Thyroid gland (tissue), 4 donors: ENCODE results near the gene ATF6.

Source experiments
- CTCF ChIP-seq, 6 experiments: fragments of 200-600 bp in 3 of 6; fragments of 450-650 bp in 3 of 6; sonication (generic) in 3 of 6; IDR thresholded peaks; one replicate each; pipeline ENCODE4 v1.5.1; 2016 to 2019; ENCODE audit warnings: antibody characterized with exemption in 6 of 6, mild to moderate bottlenecking in 2 of 6, inconsistent platforms in 1 of 6, moderate library complexity in 1 of 6
- POLR2A ChIP-seq, 2 donors: fragments of 450-650 bp; IDR thresholded peaks; one replicate each; pipeline ENCODE4 v1.6.1; 2017; ENCODE audit warnings: antibody characterized with exemption in 2 of 2, mild to moderate bottlenecking in 2 of 2, moderate library complexity in 1 of 2

- TF ChIP-seq CTCF (IDR thresholded peaks at IDR 0.05), result no peak
- no peak for TF ChIP-seq POLR2A (IDR thresholded peaks at IDR 0.05)
Measured at GRCh38 chr1:161868832-161869231, 102.7 kb downstream of the ATF6 start.
